ENCODE measurements around the gene ADAT2. TPM values are rescaled to one million over a fixed set of nuclear protein-coding genes. Genes with fewer than 3 reads are reported as not detected.

ADAT2 gene
- total RNA-seq, 1 donor from 2014 or later: 10.3 TPM

GRCh38 chr6:143468026-143468425 is 17.5 kb upstream of the ADAT2 start:
- DNase-seq (ENCODE audit: extremely low spot score, unreplicated experiment): no peak
- TF ChIP-seq CTCF (conservative IDR thresholded peaks at IDR 0.05): no peak
- Mint-ChIP-seq H3K9me3 (no peaks in the 10 kb centered on the region), H3K4me3 (no peak overlapping the region), H3K36me3 (peaks cover 4% of the 10 kb centered on the region), H3K27ac (no peak overlapping the region), H3K4me1 (ENCODE audit: unreplicated experiment) (no peaks in the 10 kb centered on the region), H3K27me3 (no peaks in the 10 kb centered on the region)

GRCh38 chr6:143465546-143465945 is 15.1 kb upstream of the ADAT2 start:
- H3K27me3 Mint-ChIP-seq: no peaks in the 10 kb centered on the region
- H3K27ac Mint-ChIP-seq: no peak overlapping the region
- peaks cover 4% of the 10 kb centered on the region for H3K36me3 Mint-ChIP-seq
- no peak overlapping the region for H3K4me3 Mint-ChIP-seq
- no peaks in the 10 kb centered on the region for H3K9me3 Mint-ChIP-seq
- DNase-seq (ENCODE audit: extremely low spot score, unreplicated experiment): no peak
- no peaks in the 10 kb centered on the region for H3K4me1 Mint-ChIP-seq (ENCODE audit: unreplicated experiment)
- no peak for TF ChIP-seq CTCF (conservative IDR thresholded peaks at IDR 0.05)

- no peak for DNase-seq (ENCODE audit: extremely low spot score, unreplicated experiment)
- H3K4me3 Mint-ChIP-seq: peak overlapping the region; percentile 49
- H3K4me1 Mint-ChIP-seq (ENCODE audit: unreplicated experiment): no peaks in the 10 kb centered on the region
- H3K9me3 Mint-ChIP-seq: no peaks in the 10 kb centered on the region
- H3K27ac Mint-ChIP-seq: peak overlapping the region; percentile 82
- H3K27me3 Mint-ChIP-seq: no peaks in the 10 kb centered on the region
- TF ChIP-seq CTCF (conservative IDR thresholded peaks at IDR 0.05): no peak
- peaks cover 13% of the 10 kb centered on the region for H3K36me3 Mint-ChIP-seq
Observed at GRCh38 chr6:143457563-143458359, 7.3 kb upstream of the ADAT2 start.

GRCh38 chr6:143451531-143451930 is 1.0 kb upstream of the ADAT2 start:
- Mint-ChIP-seq H3K27ac (peak overlapping the region; percentile 94), H3K9me3 (no peaks in the 10 kb centered on the region), H3K36me3 (peaks cover 4% of the 10 kb centered on the region), H3K4me3 (peak overlapping the region; percentile 99), H3K27me3 (no peaks in the 10 kb centered on the region), H3K4me1 (ENCODE audit: unreplicated experiment) (peaks cover 14% of the 10 kb centered on the region)
- no peak for DNase-seq (ENCODE audit: extremely low spot score, unreplicated experiment)
- TF ChIP-seq CTCF (conservative IDR thresholded peaks at IDR 0.05): no peak

GRCh38 chr6:143449714-143450452 is 612 bp downstream of the ADAT2 start:
- peaks cover 4% of the 10 kb centered on the region for H3K36me3 Mint-ChIP-seq
- H3K27ac Mint-ChIP-seq: peak overlapping the region; percentile 94
- no peak for DNase-seq (ENCODE audit: extremely low spot score, unreplicated experiment)
- no peaks in the 10 kb centered on the region for H3K27me3 Mint-ChIP-seq
- peak overlapping the region; percentile 99 for H3K4me3 Mint-ChIP-seq
- no peak for TF ChIP-seq CTCF (conservative IDR thresholded peaks at IDR 0.05)
- peaks cover 14% of the 10 kb centered on the region for H3K4me1 Mint-ChIP-seq (ENCODE audit: unreplicated experiment)
- H3K9me3 Mint-ChIP-seq: no peaks in the 10 kb centered on the region

Measured in type B pancreatic cell (in vitro differentiated cells).